ENCODE results near the gene KCNJ5. TPM values are rescaled to one million over a fixed set of nuclear protein-coding genes. Genes with fewer than 3 reads are reported as not detected.

Gene KCNJ5
- total RNA-seq, 1 donor = 0.36 TPM

DNA sequence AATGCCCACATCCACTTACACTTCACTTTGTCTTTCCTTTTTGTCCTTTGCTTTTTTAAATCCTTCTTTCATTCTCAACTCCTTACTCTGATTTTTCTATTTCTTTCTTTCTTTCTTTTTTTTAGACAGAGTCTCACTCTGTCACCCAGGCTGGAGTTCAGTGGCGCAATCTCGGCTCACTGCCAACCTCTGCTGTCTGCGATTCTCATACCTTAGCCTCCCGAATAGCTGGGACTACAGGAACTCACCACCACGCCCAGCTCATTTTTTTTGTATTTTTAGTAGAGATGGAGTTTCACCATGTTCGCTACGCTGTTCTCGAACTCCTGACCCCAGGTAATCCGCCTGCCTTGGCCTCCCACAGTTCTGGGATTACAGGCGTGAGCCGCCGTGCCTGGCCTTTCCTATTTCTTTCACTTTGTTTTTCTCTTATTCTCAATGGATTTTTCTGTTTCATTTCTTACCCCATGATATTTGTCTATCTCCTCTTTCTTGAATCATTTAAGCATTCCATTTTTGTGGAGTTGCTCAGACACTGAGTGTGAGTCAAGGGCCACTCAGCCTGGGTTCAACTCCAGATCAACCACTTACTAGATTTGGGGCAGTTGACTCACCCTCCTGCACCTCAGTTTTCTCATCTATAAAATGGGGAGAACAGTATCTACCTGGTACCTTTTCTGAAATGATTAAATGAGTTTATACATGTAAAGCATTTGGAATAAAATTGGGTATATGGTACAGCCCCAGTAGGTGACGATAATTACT, 7.6 kb downstream of the KCNJ5 start:
- Histone ChIP-seq H3K4me3 (ENCODE audit: insufficient read depth, low read length) (peak overlapping the region; percentile 36), H3K9me3 (ENCODE audit: low read depth, low read length) (no peaks in the 10 kb centered on the region), H3K27ac (ENCODE audit: low read depth, low read length) (no peak overlapping the region), H3K79me2 (ENCODE audit: insufficient read depth, low read length) (no peaks in the 10 kb centered on the region), H3K4me1 (ENCODE audit: insufficient read depth, low read length) (peaks cover 17% of the 10 kb centered on the region), H2AFZ (ENCODE audit: low read length) (no peak overlapping the region), H3K27me3 (ENCODE audit: insufficient read depth, low read length) (no peaks in the 10 kb centered on the region), H3K36me3 (ENCODE audit: insufficient read depth, low read length) (no peaks in the 10 kb centered on the region), H4K20me1 (ENCODE audit: insufficient read depth, low read length) (no peaks in the 10 kb centered on the region), H3K4me2 (ENCODE audit: insufficient read depth, low read length) (peak overlapping the region; percentile 59)
- DNase-seq (ENCODE audit: insufficient read length, low spot score, missing footprints) = no peak
- TF ChIP-seq, protein P1, sequence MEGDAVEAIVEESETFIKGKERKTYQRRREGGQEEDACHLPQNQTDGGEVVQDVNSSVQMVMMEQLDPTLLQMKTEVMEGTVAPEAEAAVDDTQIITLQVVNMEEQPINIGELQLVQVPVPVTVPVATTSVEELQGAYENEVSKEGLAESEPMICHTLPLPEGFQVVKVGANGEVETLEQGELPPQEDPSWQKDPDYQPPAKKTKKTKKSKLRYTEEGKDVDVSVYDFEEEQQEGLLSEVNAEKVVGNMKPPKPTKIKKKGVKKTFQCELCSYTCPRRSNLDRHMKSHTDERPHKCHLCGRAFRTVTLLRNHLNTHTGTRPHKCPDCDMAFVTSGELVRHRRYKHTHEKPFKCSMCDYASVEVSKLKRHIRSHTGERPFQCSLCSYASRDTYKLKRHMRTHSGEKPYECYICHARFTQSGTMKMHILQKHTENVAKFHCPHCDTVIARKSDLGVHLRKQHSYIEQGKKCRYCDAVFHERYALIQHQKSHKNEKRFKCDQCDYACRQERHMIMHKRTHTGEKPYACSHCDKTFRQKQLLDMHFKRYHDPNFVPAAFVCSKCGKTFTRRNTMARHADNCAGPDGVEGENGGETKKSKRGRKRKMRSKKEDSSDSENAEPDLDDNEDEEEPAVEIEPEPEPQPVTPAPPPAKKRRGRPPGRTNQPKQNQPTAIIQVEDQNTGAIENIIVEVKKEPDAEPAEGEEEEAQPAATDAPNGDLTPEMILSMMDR (IDR thresholded peaks at IDR 0.05; ENCODE audit: extremely low read depth, low read depth, low read length) = no peak

DNA sequence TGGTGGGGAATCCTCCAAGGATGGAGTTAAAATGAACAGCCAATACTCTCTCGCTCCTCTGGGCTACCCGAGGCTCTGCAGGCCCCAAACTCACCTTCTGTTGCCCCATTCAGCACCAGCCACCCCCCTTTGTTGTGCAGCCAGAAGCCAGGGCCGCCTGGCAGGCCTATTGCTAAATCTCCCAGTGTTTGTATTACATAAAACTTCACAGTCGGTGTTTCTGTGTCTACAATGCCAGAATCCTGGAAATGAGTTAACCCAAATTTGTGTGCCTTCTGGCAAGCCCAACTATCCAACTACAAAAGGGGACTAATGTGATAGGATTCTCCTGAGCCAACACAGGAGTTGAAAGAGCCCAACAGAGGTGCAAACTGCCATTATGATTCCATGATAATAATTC, 9.3 kb downstream of the KCNJ5 start:
- Histone ChIP-seq H3K4me3 (ENCODE audit: insufficient read depth, low read length) (no peak overlapping the region), H2AFZ (ENCODE audit: low read length) (no peak overlapping the region), H3K4me2 (ENCODE audit: insufficient read depth, low read length) (no peak overlapping the region), H3K79me2 (ENCODE audit: insufficient read depth, low read length) (no peaks in the 10 kb centered on the region), H3K36me3 (ENCODE audit: insufficient read depth, low read length) (no peaks in the 10 kb centered on the region), H4K20me1 (ENCODE audit: insufficient read depth, low read length) (no peaks in the 10 kb centered on the region), H3K4me1 (ENCODE audit: insufficient read depth, low read length) (peaks cover 28% of the 10 kb centered on the region), H3K27me3 (ENCODE audit: insufficient read depth, low read length) (no peaks in the 10 kb centered on the region), H3K27ac (ENCODE audit: low read depth, low read length) (no peak overlapping the region), H3K9me3 (ENCODE audit: low read depth, low read length) (no peaks in the 10 kb centered on the region)
- TF ChIP-seq, protein P1 (IDR thresholded peaks at IDR 0.05; ENCODE audit: extremely low read depth, low read depth, low read length) = no peak
- DNase-seq (ENCODE audit: insufficient read length, low spot score, missing footprints) = no peak

DNA sequence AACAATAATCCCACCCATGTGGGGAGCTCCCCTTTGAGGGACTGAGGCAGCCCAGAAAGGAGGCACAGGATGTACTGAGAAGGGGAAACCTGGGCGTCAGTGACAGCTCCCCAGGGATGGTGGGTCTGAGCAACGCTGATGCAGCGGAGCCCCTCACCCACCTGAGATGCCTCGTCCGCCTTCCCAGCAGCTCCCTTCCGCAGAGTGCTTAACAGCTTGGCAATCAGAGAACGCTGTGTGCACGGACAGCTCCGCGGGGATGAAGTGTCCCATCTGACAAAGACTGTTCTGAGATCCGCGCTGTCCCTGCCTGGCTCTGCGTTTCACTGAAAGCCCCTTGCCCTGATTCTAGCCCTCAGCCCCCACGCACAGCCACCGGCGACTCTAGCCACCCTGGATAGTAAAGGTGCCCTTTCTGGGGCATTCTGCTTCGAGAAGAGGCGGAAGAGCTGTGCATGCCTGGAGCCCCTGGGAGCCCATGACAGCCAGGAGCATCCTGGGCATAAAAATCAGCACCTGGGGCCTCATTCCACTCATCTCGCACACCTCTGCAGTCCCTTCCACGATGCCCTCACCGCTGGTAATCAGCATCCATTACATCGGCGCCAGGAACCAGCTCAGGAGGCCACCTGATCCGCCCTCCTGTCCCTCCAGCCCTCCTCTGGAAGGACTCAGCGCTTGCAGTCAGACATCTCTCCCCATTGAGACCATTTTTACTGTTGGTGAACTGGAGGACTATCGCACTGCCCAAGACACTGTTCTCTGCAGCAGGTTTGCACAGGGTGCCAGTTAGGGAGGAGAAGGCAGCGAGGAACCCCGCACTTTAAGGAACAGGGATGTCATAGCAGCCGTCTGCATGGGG, 10.7 kb downstream of the KCNJ5 start:
- H3K4me1 ChIP-seq (ENCODE audit: insufficient read depth, low read length) = peaks cover 34% of the 10 kb centered on the region
- H3K27ac ChIP-seq (ENCODE audit: low read depth, low read length) = peak overlapping the region; percentile 17
- no peaks in the 10 kb centered on the region for H3K36me3 ChIP-seq (ENCODE audit: insufficient read depth, low read length)
- no peak overlapping the region for H3K4me2 ChIP-seq (ENCODE audit: insufficient read depth, low read length)
- no peaks in the 10 kb centered on the region for H4K20me1 ChIP-seq (ENCODE audit: insufficient read depth, low read length)
- TF ChIP-seq, protein P1 (IDR thresholded peaks at IDR 0.05; ENCODE audit: extremely low read depth, low read depth, low read length) = no peak
- no peak overlapping the region for H2AFZ ChIP-seq (ENCODE audit: low read length)
- no peaks in the 10 kb centered on the region for H3K79me2 ChIP-seq (ENCODE audit: insufficient read depth, low read length)
- H3K4me3 ChIP-seq (ENCODE audit: insufficient read depth, low read length) = no peak overlapping the region
- H3K9me3 ChIP-seq (ENCODE audit: low read depth, low read length) = no peaks in the 10 kb centered on the region
- DNase-seq (ENCODE audit: insufficient read length, low spot score, missing footprints) = peak; percentile 42
- H3K27me3 ChIP-seq (ENCODE audit: insufficient read depth, low read length) = no peaks in the 10 kb centered on the region
